Large intestine (tissue), 3 donors: ENCODE measurements around the gene SIK1. TPM values are rescaled to one million over a fixed set of nuclear protein-coding genes. Genes with fewer than 3 reads are reported as not detected.
"Not testable (repeated sequence)": the region's sequence is repeated elsewhere in the genome, so short reads cannot be mapped to it uniquely, and the experiment has no call there.

Experiments
- DNase-seq, 2 donors: peaks; one replicate each; pipeline versions ENCODE4 v3.0.0 to v3.0.0-alpha.2; 2013
- H3K27ac ChIP-seq: one replicate; pipeline ENCODE4 v1.5.1; 2013; ENCODE audit warnings: low read length
- H3K27me3 ChIP-seq: 2 replicates; pipeline ENCODE4 v1.6.1; 2013; ENCODE audit warnings: low read length; ENCODE audit not compliant: control insufficient read depth, insufficient read depth
- H3K36me3 ChIP-seq: 2 replicates; pipeline ENCODE4 v1.6.1; 2013; ENCODE audit warnings: low read length; ENCODE audit not compliant: control insufficient read depth, insufficient read depth
- H3K4me1 ChIP-seq: one replicate; pipeline ENCODE4 v1.6.1; 2013; ENCODE audit warnings: low read length; ENCODE audit not compliant: control insufficient read depth, insufficient read depth
- H3K4me3 ChIP-seq: one replicate; pipeline ENCODE4 v1.5.1; 2013; ENCODE audit warnings: low read length
- H3K9me3 ChIP-seq: one replicate; pipeline ENCODE4 v1.6.1; 2013; ENCODE audit warnings: mild to moderate bottlenecking, low read depth, low read length, moderate library complexity; ENCODE audit not compliant: control insufficient read depth
- WGBS: methylation state at CpG from one replicate; pipeline ENCODE4 v1.1.5; 2013; ENCODE audit warnings: low lambda C conversion rate; ENCODE audit not compliant: insufficient coverage; 5-methylcytosine and 5-hydroxymethylcytosine counted together
- polyA plus RNA-seq: library from polyadenylated mRNA; unstranded; fragments of 120-200 nt; gene quantifications from one replicate; pipeline ENCODE4 v1.2.1, GENCODE V29; 2013

SIK1 gene
- polyA plus RNA-seq, 1 donor: 6.3 TPM

GRCh38 chr21:43439316-43440075, 12.6 kb upstream of the SIK1 start:
- not testable (repeated sequence) for H3K4me3 ChIP-seq, H3K27me3 ChIP-seq, H3K36me3 ChIP-seq, H3K27ac ChIP-seq, H3K4me1 ChIP-seq, H3K9me3 ChIP-seq
- no CpG with 5 or more reads among the region's 6 CpGs for WGBS
- DNase-seq: peak in 1 of 2 donors; percentile 3

- H3K27me3 ChIP-seq, H3K36me3 ChIP-seq, DNase-seq, H3K27ac ChIP-seq, H3K9me3 ChIP-seq, H3K4me1 ChIP-seq, H3K4me3 ChIP-seq: not testable (repeated sequence)
- no CpG with 5 or more reads among the region's 9 CpGs for WGBS
These were observed 9.3 kb upstream of the SIK1 start for GRCh38 chr21:43436272-43436671.

- DNase-seq, H3K27ac ChIP-seq, H3K4me1 ChIP-seq, H3K36me3 ChIP-seq, H3K27me3 ChIP-seq, H3K9me3 ChIP-seq, H3K4me3 ChIP-seq: not testable (repeated sequence)
- no CpG with 5 or more reads among the region's 12 CpGs for WGBS
These were observed 6.6 kb upstream of the SIK1 start for GRCh38 chr21:43433340-43434136.

GRCh38 chr21:43430830-43431416, 4.0 kb upstream of the SIK1 start:
- not testable (repeated sequence) for H3K9me3 ChIP-seq, H3K4me1 ChIP-seq, H3K27ac ChIP-seq, DNase-seq, H3K27me3 ChIP-seq, H3K4me3 ChIP-seq, H3K36me3 ChIP-seq
- no CpG with 5 or more reads among the region's 17 CpGs for WGBS

GRCh38 chr21:43428964-43429363, 2.0 kb upstream of the SIK1 start:
- not testable (repeated sequence) for H3K27ac ChIP-seq, H3K27me3 ChIP-seq, DNase-seq, H3K36me3 ChIP-seq, H3K4me1 ChIP-seq, H3K9me3 ChIP-seq, H3K4me3 ChIP-seq
- no CpG with 5 or more reads among the region's 6 CpGs for WGBS

GRCh38 chr21:43427242-43427559, 270 bp upstream of the SIK1 start:
- H3K4me3 ChIP-seq, H3K27ac ChIP-seq, H3K36me3 ChIP-seq, DNase-seq, H3K27me3 ChIP-seq, H3K4me1 ChIP-seq, H3K9me3 ChIP-seq: not testable (repeated sequence)
- WGBS: no CpG with 5 or more reads among the region's 53 CpGs

GRCh38 chr21:43426004-43426403, 927 bp downstream of the SIK1 start:
- not testable (repeated sequence) for H3K4me1 ChIP-seq, H3K4me3 ChIP-seq, H3K9me3 ChIP-seq, H3K36me3 ChIP-seq, H3K27me3 ChIP-seq, DNase-seq, H3K27ac ChIP-seq
- no CpG with 5 or more reads among the region's 43 CpGs for WGBS

- DNase-seq, H3K4me3 ChIP-seq, H3K9me3 ChIP-seq, H3K36me3 ChIP-seq, H3K27me3 ChIP-seq, H3K27ac ChIP-seq, H3K4me1 ChIP-seq: not testable (repeated sequence)
- WGBS: no CpG with 5 or more reads among the region's 15 CpGs
These were observed 7.5 kb downstream of the SIK1 start for GRCh38 chr21:43419475-43419874.

GRCh38 chr21:43414576-43414975, 12.4 kb downstream of the SIK1 start:
- WGBS: no CpG with 5 or more reads among the region's 5 CpGs

GRCh38 chr21:43412020-43412788, 14.7 kb downstream of the SIK1 start:
- not testable (repeated sequence) for H3K4me3 ChIP-seq, H3K4me1 ChIP-seq, H3K36me3 ChIP-seq, H3K27ac ChIP-seq, H3K27me3 ChIP-seq, H3K9me3 ChIP-seq, DNase-seq
- WGBS: no CpG with 5 or more reads among the region's 28 CpGs

More at GRCh38 chr21:43414576-43414975, 12.4 kb downstream of the SIK1 start:
- not testable (repeated sequence) for H3K4me3 ChIP-seq, H3K9me3 ChIP-seq, H3K27ac ChIP-seq, DNase-seq, H3K36me3 ChIP-seq, H3K4me1 ChIP-seq, H3K27me3 ChIP-seq
